RPMI7951 (cell line): ENCODE results near the gene SIPA1L2. TPM values are rescaled to one million over a fixed set of nuclear protein-coding genes. Genes with fewer than 3 reads are reported as not detected.
A peak's percentile ranks its signal among the peaks of the same experiment; 100 is the strongest.

Experiments
- DNase-seq: peaks from one replicate; pipeline ENCODE4 v3.0.0-alpha.2; 2012; ENCODE audit warnings: low read depth
- total RNA-seq: library from RNA; depleted of rRNA; stranded (reverse); fragments of >200 nt; shearing (Covaris generic); gene quantifications from 2 replicates; pipeline ENCODE4 v1.2.3, GENCODE V29; 2014

Gene SIPA1L2
- total RNA-seq, 1 experiment from 2014 or later, result 21.0 TPM

GRCh38 chr1:232643251-232643650, 13.3 kb upstream of the SIPA1L2 start:
- no peak for DNase-seq

- DNase-seq, result no peak
These were observed 11.6 kb upstream of the SIPA1L2 start for GRCh38 chr1:232641507-232641906.

GRCh38 chr1:232636799-232637198, 6.9 kb upstream of the SIPA1L2 start:
- DNase-seq, result no peak

GRCh38 chr1:232635778-232636356, 5.9 kb upstream of the SIPA1L2 start:
- peak; percentile 65 for DNase-seq

- DNase-seq, result no peak
These were observed 5.3 kb upstream of the SIPA1L2 start for GRCh38 chr1:232635279-232635678.

GRCh38 chr1:232634096-232634495, 4.2 kb upstream of the SIPA1L2 start:
- no peak for DNase-seq

- no peak for DNase-seq
These were observed 912 bp upstream of the SIPA1L2 start for GRCh38 chr1:232630894-232631195.

GRCh38 chr1:232629250-232630046, 485 bp downstream of the SIPA1L2 start:
- DNase-seq, result peak; percentile 35

GRCh38 chr1:232628335-232629249, 1.3 kb downstream of the SIPA1L2 start:
- DNase-seq, result peak; percentile 63

- DNase-seq, result peak; percentile 30
These were observed 2.1 kb downstream of the SIPA1L2 start for GRCh38 chr1:232627645-232628334.

GRCh38 chr1:232627171-232627570, 2.8 kb downstream of the SIPA1L2 start:
- no peak for DNase-seq

GRCh38 chr1:232626452-232626851, 3.5 kb downstream of the SIPA1L2 start:
- DNase-seq, result no peak

- DNase-seq, result no peak
These were observed 4.5 kb downstream of the SIPA1L2 start for GRCh38 chr1:232625319-232625868.

- no peak for DNase-seq
These were observed 5.2 kb downstream of the SIPA1L2 start for GRCh38 chr1:232624546-232625281.

GRCh38 chr1:232622981-232623380, 7.0 kb downstream of the SIPA1L2 start:
- no peak for DNase-seq

- DNase-seq, result no peak
These were observed 7.6 kb downstream of the SIPA1L2 start for GRCh38 chr1:232622378-232622777.

GRCh38 chr1:232621050-232621449, 8.9 kb downstream of the SIPA1L2 start:
- no peak for DNase-seq

GRCh38 chr1:232620356-232620969, 9.5 kb downstream of the SIPA1L2 start:
- DNase-seq, result peak; percentile 69

- DNase-seq, result no peak
These were observed 12.7 kb downstream of the SIPA1L2 start for GRCh38 chr1:232617237-232617636.

GRCh38 chr1:232615306-232615800, 14.6 kb downstream of the SIPA1L2 start:
- DNase-seq, result no peak
